DMS 273 (cell line): ENCODE data around the gene ATP10A.
"Not testable (repeated sequence)": the region's sequence is repeated elsewhere in the genome, so short reads cannot be mapped to it uniquely, and the experiment has no call there.

Experiments used
- DNase-seq: peaks from one replicate; lab custom pipeline; 2025; ENCODE audit not compliant: unreplicated experiment; lab: John Stamatoyannopoulos, UW

The ATP10A gene

DNA sequence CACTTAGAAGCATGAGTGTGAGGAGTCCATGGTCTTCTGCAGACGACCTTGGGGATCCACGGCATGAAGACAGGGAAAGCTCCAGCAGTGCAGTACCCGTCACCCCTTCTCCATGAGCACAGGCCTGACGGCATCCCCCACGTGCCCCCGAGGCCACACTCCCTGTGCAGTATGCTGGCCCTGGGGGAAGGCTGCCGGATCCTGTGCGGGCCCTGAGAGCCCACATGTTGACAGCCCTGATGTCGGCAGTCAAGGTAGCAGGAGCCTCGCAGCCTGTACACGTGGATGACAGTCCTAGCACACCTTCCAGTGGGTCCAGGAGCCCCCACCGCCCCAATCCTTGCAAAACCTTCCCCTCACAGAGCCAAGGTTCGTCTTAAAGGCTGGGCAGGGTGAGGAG is 195.3 kb downstream of the ATP10A start:
- no peak for DNase-seq

- no peak for DNase-seq
These were observed 197.2 kb downstream of the ATP10A start for GRCh38 chr15:25665913-25666312.

DNA sequence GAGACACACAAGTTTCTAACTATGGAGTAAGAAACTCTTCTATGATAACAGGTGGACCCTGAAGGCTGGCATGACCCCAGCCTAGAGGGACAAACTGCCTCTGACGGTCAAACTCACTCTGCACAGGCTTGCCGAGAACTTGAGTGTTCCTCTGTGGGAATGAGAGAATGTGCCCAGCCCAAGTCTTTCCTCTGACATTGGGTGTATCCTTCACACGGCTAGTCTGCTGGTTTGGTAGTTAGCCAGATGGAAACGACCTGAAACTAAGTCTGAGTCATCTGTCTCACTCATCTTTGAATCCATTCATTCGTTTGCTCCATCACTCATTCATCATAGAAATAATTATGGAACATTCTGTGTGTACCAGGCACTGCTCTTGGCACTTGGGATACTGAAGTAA is 198.4 kb downstream of the ATP10A start:
- no peak for DNase-seq

DNA sequence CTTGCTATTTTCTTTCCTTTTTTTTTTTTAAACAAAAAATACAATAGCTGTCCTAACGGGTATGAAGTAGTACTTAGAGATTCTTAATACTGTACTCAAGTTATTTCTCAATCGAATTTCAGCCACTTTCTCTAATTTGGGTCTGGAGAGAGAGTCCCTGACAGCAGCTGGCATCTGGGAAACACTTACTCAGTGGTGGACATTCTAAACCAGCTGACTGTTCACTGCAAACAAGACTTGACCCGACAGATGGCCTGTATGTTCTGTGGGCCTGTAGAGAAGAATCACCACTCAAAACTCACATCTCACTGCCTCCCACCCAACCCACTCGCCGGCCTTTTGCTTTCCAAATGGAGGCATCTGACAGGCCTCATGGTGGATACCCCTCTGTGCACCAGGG is 199.6 kb downstream of the ATP10A start:
- no peak for DNase-seq

DNA sequence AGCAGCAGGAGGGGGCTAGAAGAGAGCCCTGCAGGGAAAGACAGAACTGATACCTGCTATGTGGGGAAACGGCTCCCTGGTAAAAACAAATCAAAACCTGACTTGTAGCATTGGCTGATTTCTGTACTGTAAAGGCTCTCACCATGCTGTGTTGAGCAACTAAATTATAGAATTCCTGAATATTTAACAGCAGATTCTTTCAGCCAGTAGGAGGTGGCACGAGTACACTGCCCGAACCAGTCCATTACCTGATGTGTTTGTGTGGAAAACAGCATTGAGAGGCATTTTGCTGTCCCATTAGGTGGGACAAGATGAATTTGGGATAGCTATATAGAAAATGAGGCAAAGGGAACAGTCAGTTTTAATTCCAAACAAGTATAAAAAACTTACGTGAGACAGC is 201.2 kb downstream of the ATP10A start:
- DNase-seq: no peak

- DNase-seq: no peak
These were observed 203.9 kb downstream of the ATP10A start for GRCh38 chr15:25659251-25659650.

GRCh38 chr15:25658560-25658959 is 204.6 kb downstream of the ATP10A start:
- DNase-seq: no peak

DNA sequence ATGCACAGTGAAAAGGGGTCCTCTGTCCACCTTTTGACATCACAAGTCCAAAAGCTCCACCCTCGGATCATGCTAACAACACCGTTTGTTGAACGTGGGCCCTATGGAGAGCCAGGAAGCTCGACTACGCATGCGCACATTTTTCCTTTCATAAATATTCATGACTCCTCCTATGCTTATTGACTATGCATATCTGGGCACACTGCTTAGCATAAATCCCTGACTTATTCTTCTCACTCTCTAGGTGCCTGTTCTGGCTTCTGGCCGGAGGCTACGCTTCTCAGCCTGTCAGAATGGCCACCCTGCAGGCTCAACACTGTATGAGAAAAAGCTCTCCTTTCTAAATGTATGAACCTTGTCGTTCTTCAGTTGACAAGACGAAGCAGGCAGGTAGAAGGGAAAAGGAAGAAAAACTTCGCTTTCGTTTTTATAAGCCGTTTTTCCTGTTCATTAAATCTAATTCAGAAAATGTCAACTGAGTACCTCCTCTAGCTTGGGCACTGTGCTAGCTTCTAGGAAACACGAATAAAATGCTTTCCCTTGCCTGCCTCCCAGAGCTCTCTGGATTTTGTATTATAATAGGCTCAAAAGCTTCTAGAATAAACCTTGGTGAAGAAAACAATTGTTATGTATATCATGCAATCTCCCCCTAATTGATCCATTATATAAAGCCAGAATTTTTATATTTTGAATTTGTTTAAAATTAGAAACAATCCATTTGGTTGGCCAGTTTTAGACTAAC is 207.7 kb downstream of the ATP10A start:
- no peak for DNase-seq

DNA sequence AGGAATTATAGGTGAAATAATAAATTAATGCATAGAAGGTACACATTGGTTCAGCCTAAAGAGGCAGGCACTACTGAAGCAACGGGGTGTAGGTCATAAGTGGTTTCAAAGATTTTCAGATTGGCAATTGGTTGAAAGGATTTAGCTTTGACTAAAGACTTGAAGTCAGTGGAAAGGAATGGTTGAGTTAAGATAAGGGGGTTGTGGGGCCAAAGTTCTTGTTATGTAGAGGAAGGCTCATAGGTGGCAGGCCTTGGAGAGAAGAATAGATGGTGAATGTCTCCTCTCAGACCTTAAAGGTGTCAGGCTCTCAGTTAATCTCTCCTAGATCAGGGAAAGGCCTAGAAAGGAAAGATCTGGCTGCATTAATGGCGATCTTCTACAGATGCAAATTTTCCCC is 209.8 kb downstream of the ATP10A start:
- DNase-seq: no peak

- DNase-seq: no peak
These were observed 210.4 kb downstream of the ATP10A start for GRCh38 chr15:25652704-25653103.

DNA sequence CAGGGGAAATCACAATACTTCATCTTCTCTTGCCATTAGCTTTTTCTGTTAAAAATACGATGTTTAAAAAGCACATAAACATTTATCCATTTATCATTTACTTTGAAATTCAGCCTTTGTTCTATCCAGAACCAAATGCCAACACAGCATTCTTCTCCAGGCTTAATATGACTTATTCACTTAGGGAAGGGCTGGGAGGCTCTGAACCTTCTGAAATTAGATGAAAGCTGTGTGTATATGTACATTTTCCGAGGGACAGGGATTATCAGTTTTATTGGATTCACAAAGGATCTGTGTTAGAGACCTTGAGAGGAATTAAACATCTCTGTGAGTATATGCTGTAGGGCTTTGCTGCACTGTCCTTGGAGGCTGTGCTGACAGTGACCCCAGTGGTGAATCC is 213.7 kb downstream of the ATP10A start:
- no peak for DNase-seq

DNA sequence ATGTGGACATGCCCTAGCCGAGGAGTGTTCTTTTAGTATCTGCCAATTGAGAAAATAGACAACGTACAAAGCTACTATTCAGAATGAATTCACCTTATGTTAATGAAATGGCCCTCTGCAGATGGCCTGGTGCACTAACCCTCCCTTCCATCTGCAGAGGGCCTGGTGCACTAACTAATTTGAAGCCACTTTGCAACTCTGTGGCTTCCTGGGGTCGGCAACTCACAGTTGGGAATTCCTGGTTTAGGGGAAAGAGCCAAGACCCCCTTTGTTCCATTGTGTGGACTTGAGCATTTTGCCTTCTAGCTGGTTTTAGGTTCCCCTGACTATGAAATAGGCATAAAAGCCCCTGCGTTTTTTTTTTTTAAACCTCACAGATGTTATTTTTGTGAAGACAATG is 220.0 kb downstream of the ATP10A start:
- DNase-seq: peak; percentile 10

DNA sequence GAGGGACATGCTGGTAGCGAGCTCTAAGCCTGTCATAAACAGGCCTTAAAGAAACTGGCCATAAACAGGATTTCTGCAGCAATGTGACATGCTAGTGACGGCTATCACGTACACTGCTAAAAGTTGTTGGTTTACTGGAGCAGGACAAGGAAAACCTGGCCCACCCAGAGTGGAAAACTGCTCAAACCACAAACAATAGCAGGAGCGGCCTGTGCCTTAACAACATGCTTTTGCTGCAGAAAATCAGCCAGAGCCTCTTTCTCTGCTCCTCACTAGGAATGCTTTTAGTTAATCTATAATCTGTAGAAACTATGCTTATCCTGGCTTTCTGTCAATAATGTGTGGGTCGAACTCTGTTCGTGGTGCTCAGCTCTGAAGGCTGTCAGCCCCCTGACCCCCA is 221.4 kb downstream of the ATP10A start:
- no peak for DNase-seq

DNA sequence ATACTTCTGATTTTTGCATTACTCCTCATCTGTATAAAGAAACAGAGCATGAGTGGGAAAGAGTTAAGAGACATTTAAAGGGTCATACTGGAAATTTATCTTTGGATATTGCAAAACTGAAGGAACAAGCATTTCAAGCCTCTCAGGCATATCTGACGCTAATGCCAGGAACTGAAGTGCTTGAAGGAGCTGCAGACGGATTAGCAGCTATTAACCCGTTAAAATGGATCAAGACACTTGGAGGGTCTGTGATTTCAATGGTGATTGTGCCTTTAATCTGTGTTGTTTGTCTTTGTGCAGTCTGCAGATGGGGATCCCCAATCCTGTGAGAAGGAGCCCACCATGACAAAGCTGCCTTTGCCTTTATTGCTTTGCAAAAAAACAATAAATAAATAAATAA is 221.8 kb downstream of the ATP10A start:
- no peak for DNase-seq

DNA sequence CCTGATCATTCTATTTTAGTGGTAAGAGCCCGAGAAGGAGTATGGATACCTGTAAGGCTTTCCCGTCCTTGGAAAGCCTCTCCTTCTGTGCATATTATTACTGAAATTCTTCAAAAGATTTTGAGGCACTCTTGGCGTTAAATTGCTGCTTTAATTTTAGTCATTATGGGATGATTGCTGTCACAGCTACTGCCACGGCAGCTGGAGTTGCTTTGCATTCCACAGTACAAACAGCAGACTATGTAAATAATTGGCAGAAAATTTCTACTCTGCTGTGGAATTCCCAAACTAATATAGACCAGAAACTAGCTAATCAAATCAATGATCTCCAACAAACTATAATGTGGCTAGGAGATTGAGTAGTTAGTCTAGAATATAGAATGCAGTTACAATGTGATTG is 222.2 kb downstream of the ATP10A start:
- not testable (repeated sequence) for DNase-seq

GRCh38 chr15:25640381-25640780 is 222.7 kb downstream of the ATP10A start:
- no peak for DNase-seq

DNA sequence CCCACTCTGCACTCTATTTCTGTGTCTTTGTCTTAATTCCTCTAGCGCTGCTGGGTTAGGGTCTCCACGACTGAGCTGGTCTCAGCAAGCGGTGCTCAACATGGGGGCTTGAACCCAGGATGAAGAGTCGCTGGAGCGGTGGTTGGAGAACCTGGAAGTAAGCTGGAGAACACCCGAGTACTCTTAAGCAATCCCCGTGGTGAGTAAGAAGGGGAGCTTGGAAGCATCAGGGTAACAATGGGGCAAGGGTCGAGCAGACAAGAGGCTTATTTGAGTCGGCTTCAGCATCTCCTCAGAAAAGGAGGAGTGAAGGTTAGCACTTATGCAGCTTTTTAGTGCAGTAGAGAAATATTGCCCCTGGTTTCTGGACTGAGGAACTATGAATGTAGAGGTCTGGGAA is 226.6 kb downstream of the ATP10A start:
- DNase-seq: not testable (repeated sequence)

GRCh38 chr15:25635191-25635590 is 227.9 kb downstream of the ATP10A start:
- DNase-seq: no peak

- no peak for DNase-seq
These were observed 229.3 kb downstream of the ATP10A start for GRCh38 chr15:25633862-25634261.

- no peak for DNase-seq
These were observed 231.2 kb downstream of the ATP10A start for GRCh38 chr15:25631971-25632370.
